Neural cell (in vitro differentiated cells): Measurements from ENCODE around the gene OR5A1.
A peak's percentile ranks its signal among the peaks of the same experiment; 100 is the strongest.

Experiments used
- CTCF ChIP-seq: fragments of 450-650 bp; IDR thresholded peaks from 2 replicates; pipeline ENCODE4 v1.5.1; 2014; ENCODE audit warnings: antibody characterized with exemption, mild to moderate bottlenecking, moderate library complexity; ENCODE audit not compliant: poor library complexity, severe bottlenecking
- MXI1 ChIP-seq: fragments of 450-650 bp; conservative IDR thresholded peaks from 2 replicates; pipeline ENCODE4 v1.6.1; 2014; ENCODE audit warnings: antibody characterized with exemption, mild to moderate bottlenecking; ENCODE audit not compliant: poor library complexity, severe bottlenecking

- TF ChIP-seq CTCF, result peak; percentile 74
- no peak for TF ChIP-seq MXI1
These were observed 6.2 kb upstream of the OR5A1 start for GRCh38 chr11:59429924-59430516.
